GM18868 (cell line): ENCODE measurements around the gene LRPAP1.

ENCODE experiments used
- ATAC-seq: cut with Tn5 transposase; IDR thresholded peaks from one replicate; pipeline ENCODE4 v1.9.1; 2021; ENCODE audit warnings: mild to moderate bottlenecking, moderate library complexity; ENCODE audit not compliant: unreplicated experiment

The LRPAP1 gene

GRCh38 chr4:3475041-3475712 is 57.0 kb downstream of the LRPAP1 start:
- no peak for ATAC-seq

GRCh38 chr4:3473996-3474765 is 58.0 kb downstream of the LRPAP1 start:
- ATAC-seq, result no peak

GRCh38 chr4:3473181-3473950 is 58.9 kb downstream of the LRPAP1 start:
- ATAC-seq, result no peak

- no peak for ATAC-seq
Measured at GRCh38 chr4:3472411-3473141, 59.6 kb downstream of the LRPAP1 start.

GRCh38 chr4:3471886-3472285 is 60.3 kb downstream of the LRPAP1 start:
- ATAC-seq, result no peak

- ATAC-seq, result no peak
Measured at GRCh38 chr4:3471098-3471760, 61.0 kb downstream of the LRPAP1 start.

- ATAC-seq, result no peak
Measured at GRCh38 chr4:3470244-3471097, 61.8 kb downstream of the LRPAP1 start.

GRCh38 chr4:3469386-3470243 is 62.6 kb downstream of the LRPAP1 start:
- ATAC-seq, result no peak

- no peak for ATAC-seq
Measured at GRCh38 chr4:3468804-3469203, 63.4 kb downstream of the LRPAP1 start.

GRCh38 chr4:3468154-3468553 is 64.1 kb downstream of the LRPAP1 start:
- no peak for ATAC-seq

GRCh38 chr4:3467601-3468031 is 64.6 kb downstream of the LRPAP1 start:
- no peak for ATAC-seq

GRCh38 chr4:3466691-3467600 is 65.3 kb downstream of the LRPAP1 start:
- ATAC-seq, result no peak

- no peak for ATAC-seq
Measured at GRCh38 chr4:3465698-3466671, 66.2 kb downstream of the LRPAP1 start.

GRCh38 chr4:3464911-3465697 is 67.1 kb downstream of the LRPAP1 start:
- no peak for ATAC-seq

GRCh38 chr4:3464349-3464905 is 67.8 kb downstream of the LRPAP1 start:
- no peak for ATAC-seq
